Stimulated activated CD4-positive, alpha-beta T cell treated with anti-CD3 and anti-CD28 coated beads, Interleukin-15, amount 100 ng/mL, for 1 hour (primary cell): ENCODE results near the gene CROCC2.

ENCODE experiments used
- DNase-seq, 2 donors: peaks; one replicate each; pipeline ENCODE4 v3.0.0-alpha.2; 2020; ENCODE audit warnings: low read depth in 1 of 2, low spot score in 1 of 2

Gene CROCC2

GRCh38 chr2:240996161-240996833 is 90.2 kb downstream of the CROCC2 start:
- no peak for DNase-seq

- DNase-seq = no peak
Measured at GRCh38 chr2:240996834-240997140, 90.7 kb downstream of the CROCC2 start.

- DNase-seq = no peak
Measured at GRCh38 chr2:240997141-240997855, 91.2 kb downstream of the CROCC2 start.

GRCh38 chr2:240997856-240998705 is 91.9 kb downstream of the CROCC2 start, which contains the start of gene SNED1:
Gene SNED1 (plus strand): TSS chr2:240998618. CDS start chr2:240998838, 220 bp downstream.
- DNase-seq = no peak

GRCh38 chr2:240998706-240998994 is 92.5 kb downstream of the CROCC2 start:
- DNase-seq = no peak

- DNase-seq = no peak
Measured at GRCh38 chr2:240998995-240999791, 93.1 kb downstream of the CROCC2 start.

- no peak for DNase-seq
Measured at GRCh38 chr2:240999873-241000541, 93.9 kb downstream of the CROCC2 start.

GRCh38 chr2:241000831-241001321 is 94.7 kb downstream of the CROCC2 start:
- DNase-seq = no peak

GRCh38 chr2:241001413-241002274 is 95.5 kb downstream of the CROCC2 start:
- no peak for DNase-seq

- DNase-seq = no peak
Measured at GRCh38 chr2:241002275-241003046, 96.3 kb downstream of the CROCC2 start.

- DNase-seq = no peak
Measured at GRCh38 chr2:241003047-241003360, 96.9 kb downstream of the CROCC2 start.

GRCh38 chr2:241003369-241003768 is 97.2 kb downstream of the CROCC2 start:
- no peak for DNase-seq

GRCh38 chr2:241003830-241004564 is 97.9 kb downstream of the CROCC2 start:
- DNase-seq = no peak

- no peak for DNase-seq
Measured at GRCh38 chr2:241005569-241005968, 99.4 kb downstream of the CROCC2 start.

- no peak for DNase-seq
Measured at GRCh38 chr2:241006412-241006811, 100.3 kb downstream of the CROCC2 start.

- no peak for DNase-seq
Measured at GRCh38 chr2:241007111-241007510, 101.0 kb downstream of the CROCC2 start.

- no peak for DNase-seq
Measured at GRCh38 chr2:241007880-241008710, 102.0 kb downstream of the CROCC2 start.
